ENCODE measurements around the gene MZB1. TPM values are rescaled to one million over a fixed set of nuclear protein-coding genes. Genes with fewer than 3 reads are reported as not detected.

MZB1 gene
- total RNA-seq, 1 donor from 2014 or later, result 0.24 TPM

DNA sequence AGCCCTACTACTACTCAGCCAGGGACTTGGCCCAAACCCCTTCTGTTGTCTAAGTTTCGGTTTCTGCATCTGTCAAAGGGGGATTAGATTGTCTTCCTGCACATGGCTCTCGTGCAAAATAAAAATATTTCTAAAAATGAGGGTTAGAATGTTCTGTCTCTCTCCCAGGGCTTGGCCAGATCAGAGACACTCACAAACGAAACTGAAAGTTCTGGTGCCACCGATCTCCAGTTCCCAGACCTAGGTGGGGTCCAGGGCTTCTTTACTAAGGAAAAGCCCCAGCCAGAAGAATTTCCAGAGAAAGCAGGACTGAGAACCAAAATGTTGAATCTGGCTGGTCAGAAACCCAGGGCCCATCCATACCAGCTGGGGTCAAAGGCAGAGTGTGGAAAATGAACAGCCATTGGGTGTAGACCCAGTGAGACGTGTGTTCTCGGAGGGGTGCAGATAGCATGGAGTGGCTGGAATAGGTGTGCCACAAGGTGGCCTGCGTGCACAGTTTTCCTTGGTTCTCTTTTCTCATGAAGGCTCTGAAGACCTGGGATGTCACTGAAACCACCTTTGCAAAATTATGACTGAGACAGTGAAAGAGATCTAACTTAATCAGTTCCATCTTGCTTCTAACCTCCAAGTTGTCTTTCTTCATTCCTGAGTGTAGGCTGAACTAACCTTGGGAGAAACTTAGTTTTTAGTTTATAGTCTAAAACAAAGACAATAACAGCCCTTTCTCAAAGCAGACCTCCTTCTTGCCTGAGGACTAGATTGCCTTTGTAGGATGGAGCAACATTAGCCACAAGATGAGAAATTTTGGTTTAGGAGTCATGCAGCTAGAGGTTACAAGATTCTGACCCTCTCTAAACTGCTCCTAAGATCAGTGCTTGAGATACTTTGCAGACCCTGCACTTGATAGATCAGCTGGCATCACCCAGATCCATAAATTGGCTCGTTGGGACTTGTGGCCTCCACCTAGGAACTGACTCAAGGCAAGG is 4.4 kb downstream of the MZB1 start:
- peaks cover 6% of the 10 kb centered on the region for H3K27me3 Mint-ChIP-seq
- no peak overlapping the region for H3K27ac Mint-ChIP-seq
- TF ChIP-seq, protein P1, sequence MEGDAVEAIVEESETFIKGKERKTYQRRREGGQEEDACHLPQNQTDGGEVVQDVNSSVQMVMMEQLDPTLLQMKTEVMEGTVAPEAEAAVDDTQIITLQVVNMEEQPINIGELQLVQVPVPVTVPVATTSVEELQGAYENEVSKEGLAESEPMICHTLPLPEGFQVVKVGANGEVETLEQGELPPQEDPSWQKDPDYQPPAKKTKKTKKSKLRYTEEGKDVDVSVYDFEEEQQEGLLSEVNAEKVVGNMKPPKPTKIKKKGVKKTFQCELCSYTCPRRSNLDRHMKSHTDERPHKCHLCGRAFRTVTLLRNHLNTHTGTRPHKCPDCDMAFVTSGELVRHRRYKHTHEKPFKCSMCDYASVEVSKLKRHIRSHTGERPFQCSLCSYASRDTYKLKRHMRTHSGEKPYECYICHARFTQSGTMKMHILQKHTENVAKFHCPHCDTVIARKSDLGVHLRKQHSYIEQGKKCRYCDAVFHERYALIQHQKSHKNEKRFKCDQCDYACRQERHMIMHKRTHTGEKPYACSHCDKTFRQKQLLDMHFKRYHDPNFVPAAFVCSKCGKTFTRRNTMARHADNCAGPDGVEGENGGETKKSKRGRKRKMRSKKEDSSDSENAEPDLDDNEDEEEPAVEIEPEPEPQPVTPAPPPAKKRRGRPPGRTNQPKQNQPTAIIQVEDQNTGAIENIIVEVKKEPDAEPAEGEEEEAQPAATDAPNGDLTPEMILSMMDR (IDR thresholded peaks at IDR 0.05; ENCODE audit: unreplicated experiment), result no peak
- H3K9me3 Mint-ChIP-seq (ENCODE audit: low read depth), result no peaks in the 10 kb centered on the region
- DNase-seq (ENCODE audit: low spot score, unreplicated experiment), result no peak
- no peak overlapping the region for H3K4me3 Mint-ChIP-seq (ENCODE audit: low read depth)
- peaks cover 17% of the 10 kb centered on the region for H3K4me1 Mint-ChIP-seq (ENCODE audit: low read depth)
- no peaks in the 10 kb centered on the region for H3K36me3 Mint-ChIP-seq (ENCODE audit: insufficient read depth)

DNA sequence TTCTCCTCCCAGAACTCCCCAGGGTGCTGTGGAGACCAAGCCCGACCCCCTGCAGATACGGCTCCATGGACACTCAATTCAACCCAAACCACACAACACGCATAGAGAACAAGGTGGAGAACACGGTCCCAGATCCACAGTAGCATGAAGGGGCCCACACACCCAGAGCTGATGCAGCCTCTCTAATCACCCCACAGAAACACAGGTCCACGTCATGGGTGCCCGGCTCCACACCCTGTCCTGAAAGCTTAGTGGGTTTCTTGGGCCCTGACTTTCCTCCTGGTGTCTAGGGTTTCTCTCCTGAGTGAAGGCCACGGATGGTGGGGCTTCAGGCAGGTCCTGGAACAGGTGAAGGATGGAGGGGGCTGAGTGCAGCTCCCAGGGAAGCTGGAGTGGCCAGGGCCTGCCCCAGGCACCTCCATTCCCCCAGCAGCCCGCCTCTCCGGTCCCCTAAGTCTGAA is 5.1 kb downstream of the MZB1 start:
- H3K4me1 Mint-ChIP-seq (ENCODE audit: low read depth), result peaks cover 17% of the 10 kb centered on the region
- no peak overlapping the region for H3K27ac Mint-ChIP-seq

DNA sequence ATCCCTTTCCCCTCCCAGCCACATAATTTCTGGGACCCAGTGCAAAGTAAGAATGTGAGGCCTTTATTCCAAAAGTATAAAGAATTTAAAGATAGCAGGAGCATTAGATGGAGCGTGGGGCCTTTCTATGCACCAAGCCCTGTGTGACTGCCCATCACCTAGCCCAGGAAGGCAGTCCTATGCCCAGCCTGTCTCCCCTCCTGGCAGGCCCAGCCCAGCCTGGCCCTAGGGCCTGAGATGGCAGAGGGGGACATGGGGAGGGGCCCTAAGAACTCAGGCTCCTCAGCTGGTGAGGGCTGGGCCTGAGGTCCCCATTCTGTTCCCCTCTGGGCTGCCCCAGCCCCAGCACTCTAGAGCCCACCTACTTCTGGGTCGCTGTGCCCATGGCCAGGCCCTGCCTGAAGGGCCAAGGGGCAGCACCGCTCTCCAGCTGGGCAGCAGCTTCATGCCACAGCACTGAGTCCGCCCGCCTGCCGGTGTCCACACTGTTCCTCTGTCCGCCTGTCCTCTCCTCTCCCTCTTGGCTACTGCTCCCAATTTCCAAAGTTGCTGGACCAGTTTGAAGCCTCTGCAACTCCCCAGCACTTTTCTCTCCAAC is 5.6 kb downstream of the MZB1 start:
- H3K27me3 Mint-ChIP-seq, result peaks cover 3% of the 10 kb centered on the region
- no peaks in the 10 kb centered on the region for H3K36me3 Mint-ChIP-seq (ENCODE audit: insufficient read depth)
- DNase-seq (ENCODE audit: low spot score, unreplicated experiment), result no peak
- no peak overlapping the region for H3K27ac Mint-ChIP-seq
- TF ChIP-seq, protein P1 (IDR thresholded peaks at IDR 0.05; ENCODE audit: unreplicated experiment), result no peak
- H3K4me1 Mint-ChIP-seq (ENCODE audit: low read depth), result peaks cover 17% of the 10 kb centered on the region
- H3K4me3 Mint-ChIP-seq (ENCODE audit: low read depth), result no peak overlapping the region
- no peaks in the 10 kb centered on the region for H3K9me3 Mint-ChIP-seq (ENCODE audit: low read depth)

More for the DNA sequence above, 5.1 kb downstream of the MZB1 start:
- no peaks in the 10 kb centered on the region for H3K36me3 Mint-ChIP-seq (ENCODE audit: insufficient read depth)
- no peaks in the 10 kb centered on the region for H3K9me3 Mint-ChIP-seq (ENCODE audit: low read depth)
- TF ChIP-seq, protein P1 (IDR thresholded peaks at IDR 0.05; ENCODE audit: unreplicated experiment), result no peak
- DNase-seq (ENCODE audit: low spot score, unreplicated experiment), result no peak
- peaks cover 3% of the 10 kb centered on the region for H3K27me3 Mint-ChIP-seq
- no peak overlapping the region for H3K4me3 Mint-ChIP-seq (ENCODE audit: low read depth)

DNA sequence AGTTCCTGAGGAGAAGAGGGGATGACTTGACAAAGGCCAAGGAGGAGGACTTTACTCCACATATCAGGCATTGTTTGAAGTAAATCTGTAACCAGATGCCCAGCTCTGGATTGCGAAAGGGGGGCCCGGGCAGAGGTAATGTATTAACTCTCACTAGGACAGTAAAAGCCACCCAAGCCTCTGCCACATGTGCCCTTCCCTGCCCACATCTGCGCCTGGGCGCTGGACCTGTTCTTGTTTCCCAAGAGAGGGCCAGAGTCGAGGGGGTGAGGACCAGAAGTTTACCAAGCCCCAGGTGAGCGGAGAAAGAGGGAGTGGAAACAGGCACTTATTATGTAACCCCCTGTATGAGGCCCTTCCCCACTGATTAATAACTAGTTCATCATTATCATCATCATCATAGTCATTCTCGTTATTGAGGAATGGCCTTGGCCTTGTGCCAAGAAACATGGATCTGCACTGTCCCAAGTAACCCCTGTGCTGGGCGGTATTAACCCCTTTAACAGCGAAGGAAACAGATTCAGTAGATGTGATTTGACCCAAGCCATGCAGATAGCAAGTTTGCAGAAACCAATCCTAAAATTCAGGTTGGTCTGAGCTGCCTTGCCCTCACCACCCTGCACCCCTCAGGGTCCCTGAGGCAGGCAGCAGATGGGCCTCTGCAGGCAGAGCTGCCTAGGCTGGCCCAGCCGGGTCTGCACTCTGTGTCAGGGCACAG is 6.3 kb downstream of the MZB1 start, which contains the start of gene SLC23A1:
Gene SLC23A1 (minus strand): TSS at position 23 of the 718 bp plus-strand sequence. CDS start 44 bp downstream, outside the sequence.
- no peaks in the 10 kb centered on the region for H3K9me3 Mint-ChIP-seq (ENCODE audit: low read depth)
- peaks cover 17% of the 10 kb centered on the region for H3K4me1 Mint-ChIP-seq (ENCODE audit: low read depth)
- no peak within 1 kb of the TSS for H3K27ac Mint-ChIP-seq
- H3K27me3 Mint-ChIP-seq, result peaks cover 3% of the 10 kb centered on the region
- DNase-seq (ENCODE audit: low spot score, unreplicated experiment), result no peak
- no peaks in the 10 kb centered on the region for H3K36me3 Mint-ChIP-seq (ENCODE audit: insufficient read depth)
- no peak within 1 kb of the TSS for H3K4me3 Mint-ChIP-seq (ENCODE audit: low read depth)
- TF ChIP-seq, protein P1 (IDR thresholded peaks at IDR 0.05; ENCODE audit: unreplicated experiment), result no peak

DNA sequence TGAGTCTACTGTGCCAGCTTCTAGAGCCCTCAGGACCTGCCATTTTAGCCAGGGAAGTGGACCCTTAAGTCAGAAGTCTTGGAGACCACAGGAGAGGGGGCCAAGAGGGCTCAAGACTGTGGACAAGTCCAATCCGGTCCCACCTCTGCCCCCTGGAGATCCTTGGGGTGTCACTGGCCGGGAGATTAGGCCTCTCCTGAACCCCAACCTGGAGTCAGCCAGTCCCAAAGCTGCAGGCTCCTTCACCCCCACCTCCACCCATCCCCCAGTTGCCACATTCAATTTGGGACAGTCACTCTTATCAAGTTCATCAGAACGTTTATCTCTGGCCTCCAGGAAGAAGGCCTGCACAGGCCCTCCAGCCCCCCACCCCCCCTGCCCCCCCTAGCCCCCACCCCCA is 6.9 kb downstream of the MZB1 start:
- TF ChIP-seq, protein P1 (IDR thresholded peaks at IDR 0.05; ENCODE audit: unreplicated experiment), result no peak
- Mint-ChIP-seq H3K9me3 (ENCODE audit: low read depth) (no peaks in the 10 kb centered on the region), H3K4me1 (ENCODE audit: low read depth) (peaks cover 15% of the 10 kb centered on the region)

More for the DNA sequence above, 6.9 kb downstream of the MZB1 start:
- H3K36me3 Mint-ChIP-seq (ENCODE audit: insufficient read depth), result no peaks in the 10 kb centered on the region
- no peak for DNase-seq (ENCODE audit: low spot score, unreplicated experiment)
- no peak overlapping the region for H3K27ac Mint-ChIP-seq
- peaks cover 3% of the 10 kb centered on the region for H3K27me3 Mint-ChIP-seq
- no peak overlapping the region for H3K4me3 Mint-ChIP-seq (ENCODE audit: low read depth)

Data from progenitor cell of endocrine pancreas (in vitro differentiated cells).